ENCODE measurements around the gene FGF1.
"Not testable (repeated sequence)": the region's sequence is repeated elsewhere in the genome, so short reads cannot be mapped to it uniquely, and the experiment has no call there.

Gene FGF1

DNA sequence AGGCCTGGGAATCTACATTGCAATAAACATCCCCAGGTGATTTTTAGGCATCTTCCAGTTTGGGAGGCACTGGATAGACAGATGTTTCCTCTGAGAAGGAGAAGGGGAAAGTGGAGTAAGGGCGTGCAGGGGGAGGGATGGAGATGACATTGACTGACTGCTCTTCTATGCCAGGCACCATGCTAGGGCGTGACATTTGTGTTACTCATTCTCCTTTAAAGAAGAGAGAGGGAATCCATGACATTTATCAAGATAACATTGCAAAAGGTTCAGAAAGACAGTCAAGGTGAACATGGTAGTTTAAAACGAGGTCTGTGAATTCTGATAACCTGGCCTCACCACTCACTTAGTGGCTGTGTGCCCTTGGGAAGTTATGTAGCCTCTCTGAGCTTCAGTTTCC lies 35.8 kb downstream of the FGF1 start:
- TF ChIP-seq PPARA (CRISPR knock-in tag; IDR thresholded peaks at IDR 0.05; ENCODE audit: borderline replicate concordance) = no peak
- no peak for TF ChIP-seq ZNF70 (CRISPR knock-in tag; IDR thresholded peaks at IDR 0.05)
- no peak for TF ChIP-seq ARNTL (CRISPR knock-in tag; IDR thresholded peaks at IDR 0.05; ENCODE audit: borderline replicate concordance, low read depth)
- TF ChIP-seq RARB (CRISPR knock-in tag; IDR thresholded peaks at IDR 0.05) = no peak
- no peak for TF ChIP-seq ZNF8 (CRISPR knock-in tag; IDR thresholded peaks at IDR 0.05)
- TF ChIP-seq TSHZ2 (CRISPR knock-in tag; IDR thresholded peaks at IDR 0.05) = no peak
- no peak for TF ChIP-seq ESRRG (CRISPR knock-in tag; IDR thresholded peaks at IDR 0.05)
- TF ChIP-seq POU6F1 (CRISPR knock-in tag; IDR thresholded peaks at IDR 0.05; ENCODE audit: borderline replicate concordance, low read depth) = no peak
- no peak for TF ChIP-seq CSRNP3 (CRISPR knock-in tag; IDR thresholded peaks at IDR 0.05)
- no peak for TF ChIP-seq CSDC2 (CRISPR knock-in tag; IDR thresholded peaks at IDR 0.05)
- TF ChIP-seq ZNF565 (CRISPR knock-in tag; conservative IDR thresholded peaks at IDR 0.05; ENCODE audit: low read depth) = no peak
- no peak for TF ChIP-seq ZFP30 (CRISPR knock-in tag; IDR thresholded peaks at IDR 0.05)
- TF ChIP-seq ISL1 (CRISPR knock-in tag; IDR thresholded peaks at IDR 0.05) = no peak
- no peak for TF ChIP-seq SNAI2 (CRISPR knock-in tag; IDR thresholded peaks at IDR 0.05)
- TF ChIP-seq TOX (CRISPR knock-in tag; IDR thresholded peaks at IDR 0.05; ENCODE audit: borderline replicate concordance) = no peak
- TF ChIP-seq TCF4 (CRISPR knock-in tag; IDR thresholded peaks at IDR 0.05; ENCODE audit: borderline replicate concordance) = no peak
- TF ChIP-seq ZFP3 (CRISPR knock-in tag; IDR thresholded peaks at IDR 0.05) = no peak
- no peak for ATAC-seq

DNA sequence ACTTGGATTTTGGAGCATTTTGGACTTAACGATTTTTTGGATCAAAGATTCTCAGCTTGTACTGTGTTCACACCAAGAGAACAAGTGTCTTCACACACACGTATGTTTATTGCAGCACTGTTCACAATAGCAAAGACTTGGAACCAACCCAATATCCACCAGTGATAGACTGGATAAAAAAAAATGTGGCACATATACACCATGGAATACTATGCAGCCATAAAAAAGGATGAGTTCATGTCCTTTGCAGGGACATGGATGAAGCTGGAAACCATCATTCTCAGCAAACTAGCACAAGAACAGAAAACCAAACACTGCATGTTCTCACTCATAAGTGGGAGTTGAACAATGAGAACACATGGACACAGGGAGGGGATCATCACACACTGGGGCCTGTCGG lies 37.8 kb downstream of the FGF1 start:
- ATAC-seq = not testable (repeated sequence)
- TF ChIP-seq ZNF8 (CRISPR knock-in tag; IDR thresholded peaks at IDR 0.05) = peak; percentile 54; the same call in 1 of the 2 replicates

- no peak for TF ChIP-seq PPARA (CRISPR knock-in tag; IDR thresholded peaks at IDR 0.05; ENCODE audit: borderline replicate concordance)
- no peak for TF ChIP-seq OSR1 (CRISPR knock-in tag; IDR thresholded peaks at IDR 0.05)
- no peak for TF ChIP-seq TOX (CRISPR knock-in tag; IDR thresholded peaks at IDR 0.05; ENCODE audit: borderline replicate concordance)
- no peak for TF ChIP-seq ZFP3 (CRISPR knock-in tag; IDR thresholded peaks at IDR 0.05)
- no peak for TF ChIP-seq PATZ1 (CRISPR knock-in tag; IDR thresholded peaks at IDR 0.05; ENCODE audit: borderline replicate concordance)
- TF ChIP-seq CSRNP3 (CRISPR knock-in tag; IDR thresholded peaks at IDR 0.05) = no peak
- no peak for TF ChIP-seq TCF4 (CRISPR knock-in tag; IDR thresholded peaks at IDR 0.05; ENCODE audit: borderline replicate concordance)
- no peak for TF ChIP-seq ARNTL (CRISPR knock-in tag; IDR thresholded peaks at IDR 0.05; ENCODE audit: borderline replicate concordance, low read depth)
- no peak for TF ChIP-seq ISL1 (CRISPR knock-in tag; IDR thresholded peaks at IDR 0.05)
- no peak for TF ChIP-seq ZFP30 (CRISPR knock-in tag; IDR thresholded peaks at IDR 0.05)
- TF ChIP-seq BACH2 (CRISPR knock-in tag; IDR thresholded peaks at IDR 0.05; ENCODE audit: borderline replicate concordance) = no peak
- no peak for TF ChIP-seq ZC3H10 (CRISPR knock-in tag; IDR thresholded peaks at IDR 0.05)
- no peak for TF ChIP-seq ZNF8 (CRISPR knock-in tag; IDR thresholded peaks at IDR 0.05)
- TF ChIP-seq CSDC2 (CRISPR knock-in tag; IDR thresholded peaks at IDR 0.05) = no peak
- no peak for TF ChIP-seq ESRRG (CRISPR knock-in tag; IDR thresholded peaks at IDR 0.05)
- TF ChIP-seq RARB (CRISPR knock-in tag; IDR thresholded peaks at IDR 0.05) = no peak
- no peak for TF ChIP-seq GLIS3 (CRISPR knock-in tag; IDR thresholded peaks at IDR 0.05)
- no peak for TF ChIP-seq POU6F1 (CRISPR knock-in tag; IDR thresholded peaks at IDR 0.05; ENCODE audit: borderline replicate concordance, low read depth)
- TF ChIP-seq ZNF70 (CRISPR knock-in tag; IDR thresholded peaks at IDR 0.05) = no peak
- no peak for TF ChIP-seq CREB5 (CRISPR knock-in tag; IDR thresholded peaks at IDR 0.05; ENCODE audit: low read depth)
- ATAC-seq = no peak
These were observed 40.4 kb downstream of the FGF1 start for GRCh38 chr5:142645456-142645855.
